SK-N-SH treated with all-trans-retinoic acid at 6 μM for 48 hours (cell line): ENCODE results near the gene AFG1L.

Experiments
- ATAC-seq: fragments of 200-7000 bp; cut with Tn5 transposase; 3 replicates; pipeline ENCODE4 v1.9.1; 2020; ENCODE audit warnings: mild to moderate bottlenecking, moderate library complexity
- ARNTL ChIP-seq: fragments of 450-650 bp; formaldehyde crosslinking; IDR thresholded peaks from 2 replicates; pipeline ENCODE4 v1.5.0; 2020; ENCODE audit warnings: low read depth, mild to moderate bottlenecking, moderate library complexity, borderline replicate concordance
- BACH2 ChIP-seq: fragments of 250-450 bp; sonication (Bioruptor Pico); IDR thresholded peaks from 2 replicates; pipeline ENCODE4 v1.9.0; 2021; ENCODE audit warnings: mild to moderate bottlenecking, borderline replicate concordance
- CREB5 ChIP-seq: fragments of 250-450 bp; sonication (Bioruptor Pico); IDR thresholded peaks from 2 replicates; pipeline ENCODE4 v1.5.1; 2020; ENCODE audit warnings: low read depth, mild to moderate bottlenecking, moderate library complexity
- CSDC2 ChIP-seq: fragments of 250-450 bp; sonication (Bioruptor Pico); IDR thresholded peaks from 2 replicates; pipeline ENCODE4 v1.5.0; 2020; ENCODE audit warnings: mild to moderate bottlenecking, moderate library complexity
- ESRRG ChIP-seq: fragments of 250-450 bp; sonication (Bioruptor Pico); IDR thresholded peaks from 2 replicates; pipeline ENCODE4 v1.6.1; 2021; ENCODE audit warnings: mild to moderate bottlenecking
- GLIS3 ChIP-seq: fragments of 250-450 bp; sonication (Bioruptor Pico); IDR thresholded peaks from 2 replicates; pipeline ENCODE4 v1.5.0; 2020; ENCODE audit warnings: mild to moderate bottlenecking, moderate library complexity
- PATZ1 ChIP-seq: fragments of 250-450 bp; sonication (Bioruptor Pico); IDR thresholded peaks from 2 replicates; pipeline ENCODE4 v1.8.0; 2020; ENCODE audit warnings: mild to moderate bottlenecking, moderate library complexity, borderline replicate concordance
- POU6F1 ChIP-seq: fragments of 250-450 bp; sonication (Bioruptor Pico); IDR thresholded peaks from 2 replicates; pipeline ENCODE4 v1.8.0; 2021; ENCODE audit warnings: low read depth, mild to moderate bottlenecking, moderate library complexity, borderline replicate concordance
- PPARA ChIP-seq: fragments of 250-450 bp; sonication (Bioruptor Pico); IDR thresholded peaks from 2 replicates; pipeline ENCODE4 v1.5.0; 2020; ENCODE audit warnings: mild to moderate bottlenecking, borderline replicate concordance
- TCF4 ChIP-seq: fragments of 250-450 bp; sonication (Bioruptor Pico); IDR thresholded peaks from 2 replicates; pipeline ENCODE4 v1.8.0; 2021; ENCODE audit warnings: mild to moderate bottlenecking, moderate library complexity, borderline replicate concordance
- ZC3H10 ChIP-seq: fragments of 250-450 bp; sonication (Bioruptor Pico); IDR thresholded peaks from 2 replicates; pipeline ENCODE4 v1.5.1; 2021; ENCODE audit warnings: mild to moderate bottlenecking, moderate library complexity
- ZFP3 ChIP-seq: fragments of 250-450 bp; sonication (Bioruptor Pico); IDR thresholded peaks from 2 replicates; pipeline ENCODE4 v1.5.0; 2020; ENCODE audit warnings: mild to moderate bottlenecking, moderate library complexity
- ZNF565 ChIP-seq: fragments of 450-650 bp; formaldehyde crosslinking; conservative IDR thresholded peaks from 2 replicates; pipeline ENCODE4 v1.5.0; 2020; ENCODE audit warnings: low read depth, mild to moderate bottlenecking, moderate library complexity
- ZNF70 ChIP-seq: fragments of 450-650 bp; formaldehyde crosslinking; IDR thresholded peaks from 2 replicates; pipeline ENCODE4 v1.5.0; 2020; ENCODE audit warnings: mild to moderate bottlenecking, moderate library complexity
- ZNF8 ChIP-seq: fragments of 450-650 bp; formaldehyde crosslinking; IDR thresholded peaks from 2 replicates; pipeline ENCODE4 v1.5.0; 2020; ENCODE audit warnings: mild to moderate bottlenecking, moderate library complexity
- TF ChIP-seq, protein P1 (sequence below): fragments of 250-450 bp; sonication (Bioruptor Pico); IDR thresholded peaks from 2 replicates; pipeline ENCODE4 v1.5.0; 2020; ENCODE audit warnings: mild to moderate bottlenecking, moderate library complexity

AFG1L gene

GRCh38 chr6:108341372-108341771 lies 46.5 kb downstream of the AFG1L start (continued):
- TF ChIP-seq CREB5 (CRISPR knock-in tag): no peak
- TF ChIP-seq, protein P1, sequence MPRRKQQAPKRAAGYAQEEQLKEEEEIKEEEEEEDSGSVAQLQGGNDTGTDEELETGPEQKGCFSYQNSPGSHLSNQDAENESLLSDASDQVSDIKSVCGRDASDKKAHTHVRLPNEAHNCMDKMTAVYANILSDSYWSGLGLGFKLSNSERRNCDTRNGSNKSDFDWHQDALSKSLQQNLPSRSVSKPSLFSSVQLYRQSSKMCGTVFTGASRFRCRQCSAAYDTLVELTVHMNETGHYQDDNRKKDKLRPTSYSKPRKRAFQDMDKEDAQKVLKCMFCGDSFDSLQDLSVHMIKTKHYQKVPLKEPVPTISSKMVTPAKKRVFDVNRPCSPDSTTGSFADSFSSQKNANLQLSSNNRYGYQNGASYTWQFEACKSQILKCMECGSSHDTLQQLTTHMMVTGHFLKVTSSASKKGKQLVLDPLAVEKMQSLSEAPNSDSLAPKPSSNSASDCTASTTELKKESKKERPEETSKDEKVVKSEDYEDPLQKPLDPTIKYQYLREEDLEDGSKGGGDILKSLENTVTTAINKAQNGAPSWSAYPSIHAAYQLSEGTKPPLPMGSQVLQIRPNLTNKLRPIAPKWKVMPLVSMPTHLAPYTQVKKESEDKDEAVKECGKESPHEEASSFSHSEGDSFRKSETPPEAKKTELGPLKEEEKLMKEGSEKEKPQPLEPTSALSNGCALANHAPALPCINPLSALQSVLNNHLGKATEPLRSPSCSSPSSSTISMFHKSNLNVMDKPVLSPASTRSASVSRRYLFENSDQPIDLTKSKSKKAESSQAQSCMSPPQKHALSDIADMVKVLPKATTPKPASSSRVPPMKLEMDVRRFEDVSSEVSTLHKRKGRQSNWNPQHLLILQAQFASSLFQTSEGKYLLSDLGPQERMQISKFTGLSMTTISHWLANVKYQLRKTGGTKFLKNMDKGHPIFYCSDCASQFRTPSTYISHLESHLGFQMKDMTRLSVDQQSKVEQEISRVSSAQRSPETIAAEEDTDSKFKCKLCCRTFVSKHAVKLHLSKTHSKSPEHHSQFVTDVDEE (CRISPR knock-in tag): no peak
- TF ChIP-seq BACH2 (CRISPR knock-in tag): no peak
- TF ChIP-seq ZFP3: no peak
- no peak for TF ChIP-seq PPARA (CRISPR knock-in tag)
- TF ChIP-seq, all 23 proteins: peak for 0

- no peak for ATAC-seq
- no peak for TF ChIP-seq POU6F1 (CRISPR knock-in tag)
- no peak for TF ChIP-seq ZFP3
- no peak for TF ChIP-seq TCF4 (CRISPR knock-in tag)
- TF ChIP-seq ZNF70 (CRISPR knock-in tag): no peak
- no peak for TF ChIP-seq CSDC2
- TF ChIP-seq ESRRG: no peak
- no peak for TF ChIP-seq ZC3H10
- no peak for TF ChIP-seq ARNTL (CRISPR knock-in tag)
- TF ChIP-seq, all 23 proteins: peak for 0
Observed at GRCh38 chr6:108343894-108344293, 49.0 kb downstream of the AFG1L start.

- no peak for TF ChIP-seq ARNTL (CRISPR knock-in tag)
- no peak for TF ChIP-seq TCF4 (CRISPR knock-in tag)
- TF ChIP-seq ZNF8: no peak
- no peak for TF ChIP-seq GLIS3 (CRISPR knock-in tag)
- no peak for ATAC-seq
Observed at GRCh38 chr6:108348655-108349349, 53.9 kb downstream of the AFG1L start.

DNA sequence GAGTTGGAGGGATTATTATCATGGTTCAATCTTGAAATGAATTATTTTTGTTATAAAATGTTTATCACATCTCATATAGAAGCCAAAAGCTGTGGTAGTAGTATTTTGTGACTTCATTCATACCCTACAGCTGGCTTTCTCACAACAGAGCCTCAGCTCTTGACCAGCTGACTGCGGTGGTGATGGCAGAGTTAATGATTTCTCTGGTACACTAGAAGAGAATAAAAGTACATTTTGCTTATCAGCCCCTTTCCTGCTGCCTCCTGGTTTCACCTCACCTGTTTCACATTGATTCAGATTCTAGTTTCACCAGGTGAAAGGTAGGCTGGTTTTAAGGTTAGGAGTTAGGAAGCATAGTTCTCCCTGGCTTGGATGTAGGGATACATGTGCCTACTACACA lies 55.7 kb downstream of the AFG1L start:
- no peak for ATAC-seq

DNA sequence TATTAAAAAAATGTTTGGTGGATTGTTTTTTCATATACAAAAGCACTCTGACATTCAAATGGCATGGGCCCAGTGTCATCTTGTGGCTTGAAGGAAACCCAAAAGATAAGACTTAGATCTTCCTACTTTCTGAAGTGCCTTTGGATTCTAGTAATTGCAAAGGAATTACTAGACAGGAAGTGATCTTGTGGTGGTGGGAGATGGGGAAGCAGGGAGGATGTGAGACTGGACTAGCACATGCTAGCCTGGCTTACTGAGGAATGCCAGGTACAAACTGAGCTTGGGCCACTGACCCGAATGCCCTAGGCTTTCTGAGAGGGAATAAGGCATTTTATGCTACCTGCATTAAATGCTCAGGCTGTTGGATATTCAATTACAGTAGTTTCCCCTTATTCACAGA lies 59.0 kb downstream of the AFG1L start:
- no peak for ATAC-seq
- TF ChIP-seq PATZ1 (no peak), ZNF70 (CRISPR knock-in tag) (no peak), CREB5 (CRISPR knock-in tag) (no peak), GLIS3 (CRISPR knock-in tag) (no peak), ZC3H10 (no peak), CSDC2 (no peak), ZNF565 (CRISPR knock-in tag) (no peak)
- TF ChIP-seq, protein P1 (CRISPR knock-in tag): no peak

More for the DNA sequence above, 55.7 kb downstream of the AFG1L start:
- TF ChIP-seq PATZ1 (no peak), ZNF565 (CRISPR knock-in tag) (no peak)
